Liver (tissue), 9 donors: ENCODE measurements around the gene COX8A. TPM values are rescaled to one million over a fixed set of nuclear protein-coding genes. Genes with fewer than 3 reads are reported as not detected.

ENCODE experiments used
- DNase-seq: peaks from one replicate; pipeline ENCODE4 v3.0.0-alpha.2; 2017; ENCODE audit warnings: low spot score
- H3K27ac ChIP-seq, 2 donors: one replicate each; pipeline ENCODE4 v1.7.0; 2013; ENCODE audit warnings: inconsistent platforms in 2 of 2, low read length in 2 of 2, control low read depth in 1 of 2, low read depth in 1 of 2, mild to moderate bottlenecking in 1 of 2
- H3K27me3 ChIP-seq, 4 donors: one replicate each; pipeline versions ENCODE4 v1.6.1 to v1.7.0; 2013; ENCODE audit warnings: low read length in 3 of 4, inconsistent platforms in 1 of 4, mild to moderate bottlenecking in 1 of 4, moderate library complexity in 1 of 4; ENCODE audit not compliant: control insufficient read depth in 4 of 4, insufficient read depth in 4 of 4
- H3K36me3 ChIP-seq, 4 donors: one replicate each; pipeline versions ENCODE4 v1.6.1 to v1.7.0; 2013; ENCODE audit warnings: low read length in 3 of 4, mild to moderate bottlenecking in 3 of 4, low read depth in 1 of 4, moderate library complexity in 1 of 4; ENCODE audit not compliant: control insufficient read depth in 4 of 4, insufficient read depth in 3 of 4
- H3K4me1 ChIP-seq, 4 donors: one replicate each; pipeline versions ENCODE4 v1.6.1 to v1.7.0; 2013; ENCODE audit warnings: low read length in 3 of 4, mild to moderate bottlenecking in 3 of 4, moderate library complexity in 1 of 4; ENCODE audit not compliant: control insufficient read depth in 4 of 4, insufficient read depth in 4 of 4
- H3K4me3 ChIP-seq, 3 donors: one replicate each; pipeline versions ENCODE4 v1.6.1 to v1.7.0; 2013; ENCODE audit warnings: low read length in 3 of 3, control low read depth in 1 of 3, low read depth in 1 of 3, mild to moderate bottlenecking in 1 of 3
- H3K9ac ChIP-seq, 2 donors: one replicate each; pipeline ENCODE4 v1.7.0; 2013; ENCODE audit warnings: low read length in 2 of 2, mild to moderate bottlenecking in 2 of 2, moderate library complexity in 2 of 2, control low read depth in 1 of 2, low read depth in 1 of 2
- H3K9me3 ChIP-seq, 4 donors: one replicate each; pipeline versions ENCODE4 v1.6.1 to v1.7.0; 2013; ENCODE audit warnings: low read length in 3 of 4; ENCODE audit not compliant: control insufficient read depth in 4 of 4
- EGR1 ChIP-seq, 2 donors: IDR thresholded peaks; 2 replicates each; pipeline ENCODE4 v1.6.1; 2016 to 2018; ENCODE audit warnings: antibody characterized with exemption in 2 of 2, low read depth in 2 of 2
- FOXA1 ChIP-seq: IDR thresholded peaks from 2 replicates; pipeline ENCODE4 v1.6.1; 2016; ENCODE audit warnings: antibody characterized with exemption
- FOXA2 ChIP-seq: IDR thresholded peaks from 2 replicates; pipeline ENCODE4 v1.6.1; 2016; ENCODE audit warnings: antibody characterized with exemption
- GABPA ChIP-seq, 2 donors: IDR thresholded peaks in 1 of 2; conservative IDR thresholded peaks in 1 of 2; 2 replicates each; pipeline ENCODE4 v1.6.1; 2016; ENCODE audit warnings: antibody characterized with exemption in 2 of 2, mild to moderate bottlenecking in 1 of 2, moderate library complexity in 1 of 2
- HNF4A ChIP-seq, 2 donors: conservative IDR thresholded peaks; 2 replicates each; pipeline ENCODE4 v1.6.1; 2016; ENCODE audit warnings: antibody characterized with exemption in 2 of 2, mild to moderate bottlenecking in 2 of 2
- HNF4G ChIP-seq: IDR thresholded peaks from 2 replicates; pipeline ENCODE4 v1.6.1; 2016; ENCODE audit warnings: antibody characterized with exemption
- JUND ChIP-seq, 2 donors: IDR thresholded peaks; 2 replicates each; pipeline ENCODE4 v1.6.1; 2016; ENCODE audit warnings: antibody characterized with exemption in 2 of 2
- NR2F2 ChIP-seq: IDR thresholded peaks from 2 replicates; pipeline ENCODE4 v1.6.1; 2016; ENCODE audit warnings: antibody characterized with exemption
- RAD21 ChIP-seq, 2 donors: IDR thresholded peaks; 2 replicates each; pipeline ENCODE4 v1.6.1; 2016; ENCODE audit warnings: antibody characterized with exemption in 2 of 2, mild to moderate bottlenecking in 2 of 2
- RXRA ChIP-seq, 2 donors: IDR thresholded peaks; 2 replicates each; pipeline ENCODE4 v1.6.1; 2017 to 2018; ENCODE audit warnings: antibody characterized with exemption in 2 of 2, mild to moderate bottlenecking in 1 of 2
- SP1 ChIP-seq: IDR thresholded peaks from 2 replicates; pipeline ENCODE4 v1.6.1; 2018; ENCODE audit warnings: antibody characterized with exemption, mild to moderate bottlenecking
- TAF1 ChIP-seq: conservative IDR thresholded peaks from 2 replicates; pipeline ENCODE4 v1.6.1; 2016; ENCODE audit warnings: antibody characterized with exemption, mild to moderate bottlenecking
- YY1 ChIP-seq: IDR thresholded peaks from 2 replicates; pipeline ENCODE4 v1.6.1; 2016; ENCODE audit warnings: antibody characterized with exemption, mild to moderate bottlenecking
- WGBS: extraction: QIAGEN DNeasy Blood & Tissue Kit; methylation state at CpG from one replicate; pipeline ENCODE4 v1.1.7; 2013; 5-methylcytosine and 5-hydroxymethylcytosine counted together
- polyA plus RNA-seq, 2 donors: library from polyadenylated mRNA; stranded (reverse) in 1 of 2; unstranded in 1 of 2; fragments of 200-250 nt in 1 of 2; fragments of >200 nt in 1 of 2; fragmentation: Nextera tagmentation in 1 of 2; extraction: Ambion mirVana in 1 of 2; gene quantifications; one replicate each; pipeline versions ENCODE4 v1.2.1 to v1.2.3, GENCODE V29; 2013 to 2015
- total RNA-seq, 2 donors: library from RNA; depleted of rRNA; stranded (reverse); fragments of >200 nt; gene quantifications; one replicate each; pipeline ENCODE4 v1.2.3, GENCODE V29; 2014
- TF ChIP-seq, protein P1 (sequence below): IDR thresholded peaks from 2 replicates; pipeline ENCODE4 v1.6.1; 2016; ENCODE audit warnings: antibody characterized with exemption
- TF ChIP-seq, protein P2 (sequence below): IDR thresholded peaks from 2 replicates; pipeline ENCODE4 v1.6.1; 2016; ENCODE audit warnings: antibody characterized with exemption, mild to moderate bottlenecking
- TF ChIP-seq, protein P3 (sequence below): fragments of 150-350 bp; IDR thresholded peaks from 2 replicates; pipeline ENCODE4 v1.5.1; 2017; ENCODE audit warnings: improper control_type of control experiment, low read depth, low read length; ENCODE audit not compliant: missing input control
- TF ChIP-seq, protein P4 (sequence below): IDR thresholded peaks from 2 replicates; pipeline ENCODE4 v1.6.1; 2016; ENCODE audit warnings: antibody characterized with exemption
- TF ChIP-seq, protein P5 (sequence below): IDR thresholded peaks from 2 replicates; pipeline ENCODE4 v1.6.1; 2016; ENCODE audit warnings: antibody characterized with exemption
- donor health status: healthy.
- donor health status: healthy.
- donor health status: healthy.
- donor health status: healthy.
- donor health status: healthy.

Gene COX8A
- total and polyA plus RNA-seq, 4 donors, result 250 to 586 (median 363) TPM

DNA sequence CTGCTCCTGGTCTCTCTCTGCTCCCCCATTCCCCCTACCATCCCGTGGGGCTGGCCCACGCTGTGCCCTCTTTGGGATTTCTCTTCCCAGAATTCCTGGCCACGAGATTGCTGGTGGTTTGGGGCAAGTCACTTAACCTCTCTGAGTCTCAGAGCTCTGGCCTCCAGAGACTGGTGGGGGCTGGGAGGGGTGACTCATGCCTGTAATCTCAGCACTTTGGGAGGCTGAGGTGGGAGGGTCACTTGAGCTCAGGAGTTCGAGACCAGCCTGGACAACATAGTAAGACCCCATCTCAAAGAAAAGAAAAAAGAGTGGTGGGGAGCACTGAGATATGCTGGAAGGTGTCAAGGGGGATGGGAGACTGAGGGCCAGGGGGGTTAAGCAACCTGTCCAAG is 30.2 kb downstream of the COX8A start:
- no peak for DNase-seq
- Histone ChIP-seq H3K9ac (no peak overlapping the region), H3K27me3 (no peaks in the 10 kb centered on the region), H3K4me3 (no peak overlapping the region), H3K36me3 (no peaks in the 10 kb centered on the region), H3K27ac (no peak overlapping the region), H3K4me1 (peaks cover 6 to 43% (median 14%) of the 10 kb centered on the region in 4 donors), H3K9me3 (no peaks in the 10 kb centered on the region)
- WGBS, result 80% methylated on average over 4 of the region's 4 CpGs
- no peak for TF ChIP-seq HNF4G
- TF ChIP-seq FOXA2, result no peak
- no peak for TF ChIP-seq HNF4A (conservative IDR thresholded peaks at IDR 0.05)
- no peak for TF ChIP-seq RAD21 (IDR thresholded peaks at IDR 0.05)

DNA sequence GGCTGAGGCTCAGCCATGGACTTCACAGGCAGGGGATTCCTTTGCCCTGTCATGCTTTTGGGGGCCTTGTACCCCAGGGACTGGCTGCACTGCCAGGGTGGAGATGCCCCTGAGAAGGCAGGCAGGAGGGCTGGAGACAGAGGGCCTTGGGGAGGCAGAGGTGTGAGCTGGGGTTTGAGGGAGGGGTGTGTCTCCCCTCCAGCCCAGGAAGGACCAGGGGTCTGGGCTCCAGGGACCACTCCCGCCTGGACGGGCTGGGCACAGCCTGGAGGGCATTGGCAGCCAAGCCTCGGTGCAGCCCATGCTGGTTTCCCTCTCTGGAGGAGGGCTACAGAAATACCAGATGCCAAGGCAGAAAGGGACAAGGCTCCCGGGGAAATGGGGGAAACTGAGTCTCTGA is 31.3 kb downstream of the COX8A start:
- no peak for TF ChIP-seq FOXA2
- Histone ChIP-seq H3K4me1 (peaks cover 3 to 33% (median 12%) of the 10 kb centered on the region in 4 donors), H3K4me3 (no peak overlapping the region), H3K9ac (no peak overlapping the region), H3K27ac (no peak overlapping the region), H3K9me3 (no peaks in the 10 kb centered on the region), H3K27me3 (no peaks in the 10 kb centered on the region), H3K36me3 (no peaks in the 10 kb centered on the region)
- no peak for DNase-seq
- 97% methylated on average over 4 of the region's 4 CpGs for WGBS

DNA sequence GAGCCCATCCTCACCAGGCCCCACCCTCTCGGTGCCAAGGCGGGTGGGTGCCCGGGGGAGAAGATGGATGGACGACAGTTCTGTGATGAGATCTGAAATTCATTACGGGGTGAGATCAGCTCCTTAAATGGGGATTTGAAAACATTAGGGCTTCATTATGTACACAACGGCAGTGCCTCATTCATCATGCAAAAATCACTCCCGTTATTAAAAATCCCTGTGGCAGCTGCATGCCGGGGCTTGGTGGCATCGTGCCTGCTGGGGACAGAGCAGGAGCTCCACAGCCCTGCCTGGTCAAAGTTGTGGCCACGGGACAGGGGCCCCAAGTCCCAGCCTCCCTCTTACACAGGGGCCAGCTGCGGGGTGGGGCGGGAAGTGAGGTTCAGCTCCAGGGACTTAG is 32.0 kb downstream of the COX8A start:
- no peak for TF ChIP-seq RAD21 (IDR thresholded peaks at IDR 0.05)
- TF ChIP-seq, protein P1, sequence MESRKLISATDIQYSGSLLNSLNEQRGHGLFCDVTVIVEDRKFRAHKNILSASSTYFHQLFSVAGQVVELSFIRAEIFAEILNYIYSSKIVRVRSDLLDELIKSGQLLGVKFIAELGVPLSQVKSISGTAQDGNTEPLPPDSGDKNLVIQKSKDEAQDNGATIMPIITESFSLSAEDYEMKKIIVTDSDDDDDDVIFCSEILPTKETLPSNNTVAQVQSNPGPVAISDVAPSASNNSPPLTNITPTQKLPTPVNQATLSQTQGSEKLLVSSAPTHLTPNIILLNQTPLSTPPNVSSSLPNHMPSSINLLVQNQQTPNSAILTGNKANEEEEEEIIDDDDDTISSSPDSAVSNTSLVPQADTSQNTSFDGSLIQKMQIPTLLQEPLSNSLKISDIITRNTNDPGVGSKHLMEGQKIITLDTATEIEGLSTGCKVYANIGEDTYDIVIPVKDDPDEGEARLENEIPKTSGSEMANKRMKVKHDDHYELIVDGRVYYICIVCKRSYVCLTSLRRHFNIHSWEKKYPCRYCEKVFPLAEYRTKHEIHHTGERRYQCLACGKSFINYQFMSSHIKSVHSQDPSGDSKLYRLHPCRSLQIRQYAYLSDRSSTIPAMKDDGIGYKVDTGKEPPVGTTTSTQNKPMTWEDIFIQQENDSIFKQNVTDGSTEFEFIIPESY, result no peak
- TF ChIP-seq HNF4A (conservative IDR thresholded peaks at IDR 0.05), result no peak
- TF ChIP-seq HNF4G, result no peak
- TF ChIP-seq, protein P2, sequence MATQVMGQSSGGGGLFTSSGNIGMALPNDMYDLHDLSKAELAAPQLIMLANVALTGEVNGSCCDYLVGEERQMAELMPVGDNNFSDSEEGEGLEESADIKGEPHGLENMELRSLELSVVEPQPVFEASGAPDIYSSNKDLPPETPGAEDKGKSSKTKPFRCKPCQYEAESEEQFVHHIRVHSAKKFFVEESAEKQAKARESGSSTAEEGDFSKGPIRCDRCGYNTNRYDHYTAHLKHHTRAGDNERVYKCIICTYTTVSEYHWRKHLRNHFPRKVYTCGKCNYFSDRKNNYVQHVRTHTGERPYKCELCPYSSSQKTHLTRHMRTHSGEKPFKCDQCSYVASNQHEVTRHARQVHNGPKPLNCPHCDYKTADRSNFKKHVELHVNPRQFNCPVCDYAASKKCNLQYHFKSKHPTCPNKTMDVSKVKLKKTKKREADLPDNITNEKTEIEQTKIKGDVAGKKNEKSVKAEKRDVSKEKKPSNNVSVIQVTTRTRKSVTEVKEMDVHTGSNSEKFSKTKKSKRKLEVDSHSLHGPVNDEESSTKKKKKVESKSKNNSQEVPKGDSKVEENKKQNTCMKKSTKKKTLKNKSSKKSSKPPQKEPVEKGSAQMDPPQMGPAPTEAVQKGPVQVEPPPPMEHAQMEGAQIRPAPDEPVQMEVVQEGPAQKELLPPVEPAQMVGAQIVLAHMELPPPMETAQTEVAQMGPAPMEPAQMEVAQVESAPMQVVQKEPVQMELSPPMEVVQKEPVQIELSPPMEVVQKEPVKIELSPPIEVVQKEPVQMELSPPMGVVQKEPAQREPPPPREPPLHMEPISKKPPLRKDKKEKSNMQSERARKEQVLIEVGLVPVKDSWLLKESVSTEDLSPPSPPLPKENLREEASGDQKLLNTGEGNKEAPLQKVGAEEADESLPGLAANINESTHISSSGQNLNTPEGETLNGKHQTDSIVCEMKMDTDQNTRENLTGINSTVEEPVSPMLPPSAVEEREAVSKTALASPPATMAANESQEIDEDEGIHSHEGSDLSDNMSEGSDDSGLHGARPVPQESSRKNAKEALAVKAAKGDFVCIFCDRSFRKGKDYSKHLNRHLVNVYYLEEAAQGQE, result no peak
- TF ChIP-seq FOXA1, result no peak
- TF ChIP-seq, protein P3, sequence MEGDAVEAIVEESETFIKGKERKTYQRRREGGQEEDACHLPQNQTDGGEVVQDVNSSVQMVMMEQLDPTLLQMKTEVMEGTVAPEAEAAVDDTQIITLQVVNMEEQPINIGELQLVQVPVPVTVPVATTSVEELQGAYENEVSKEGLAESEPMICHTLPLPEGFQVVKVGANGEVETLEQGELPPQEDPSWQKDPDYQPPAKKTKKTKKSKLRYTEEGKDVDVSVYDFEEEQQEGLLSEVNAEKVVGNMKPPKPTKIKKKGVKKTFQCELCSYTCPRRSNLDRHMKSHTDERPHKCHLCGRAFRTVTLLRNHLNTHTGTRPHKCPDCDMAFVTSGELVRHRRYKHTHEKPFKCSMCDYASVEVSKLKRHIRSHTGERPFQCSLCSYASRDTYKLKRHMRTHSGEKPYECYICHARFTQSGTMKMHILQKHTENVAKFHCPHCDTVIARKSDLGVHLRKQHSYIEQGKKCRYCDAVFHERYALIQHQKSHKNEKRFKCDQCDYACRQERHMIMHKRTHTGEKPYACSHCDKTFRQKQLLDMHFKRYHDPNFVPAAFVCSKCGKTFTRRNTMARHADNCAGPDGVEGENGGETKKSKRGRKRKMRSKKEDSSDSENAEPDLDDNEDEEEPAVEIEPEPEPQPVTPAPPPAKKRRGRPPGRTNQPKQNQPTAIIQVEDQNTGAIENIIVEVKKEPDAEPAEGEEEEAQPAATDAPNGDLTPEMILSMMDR, result no peak
- no peak for TF ChIP-seq NR2F2
- TF ChIP-seq, protein P4, sequence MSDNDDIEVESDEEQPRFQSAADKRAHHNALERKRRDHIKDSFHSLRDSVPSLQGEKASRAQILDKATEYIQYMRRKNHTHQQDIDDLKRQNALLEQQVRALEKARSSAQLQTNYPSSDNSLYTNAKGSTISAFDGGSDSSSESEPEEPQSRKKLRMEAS, result no peak
- no peak for TF ChIP-seq TAF1
- TF ChIP-seq RXRA (IDR thresholded peaks at IDR 0.05), result no peak
- TF ChIP-seq FOXA2, result no peak
- no peak for TF ChIP-seq JUND (IDR thresholded peaks at IDR 0.05)
- TF ChIP-seq, protein P5, sequence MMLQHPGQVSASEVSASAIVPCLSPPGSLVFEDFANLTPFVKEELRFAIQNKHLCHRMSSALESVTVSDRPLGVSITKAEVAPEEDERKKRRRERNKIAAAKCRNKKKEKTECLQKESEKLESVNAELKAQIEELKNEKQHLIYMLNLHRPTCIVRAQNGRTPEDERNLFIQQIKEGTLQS, result no peak
- no peak for TF ChIP-seq YY1
- no peak for TF ChIP-seq SP1
- no peak for TF ChIP-seq GABPA (IDR thresholded peaks at IDR 0.05 in 1 of 2, conservative IDR thresholded peaks at IDR 0.05 in 1 of 2)
- no peak for TF ChIP-seq EGR1 (IDR thresholded peaks at IDR 0.05; ENCODE audit: low read depth in 2 of 2)
- WGBS, result 90% methylated on average over 12 of the region's 12 CpGs
- Histone ChIP-seq H3K36me3 (no peaks in the 10 kb centered on the region), H3K9ac (no peak overlapping the region), H3K27ac (no peak overlapping the region), H3K4me3 (no peak overlapping the region), H3K9me3 (no peaks in the 10 kb centered on the region), H3K27me3 (no peaks in the 10 kb centered on the region), H3K4me1 (peaks cover 3 to 29% (median 10%) of the 10 kb centered on the region in 4 donors)
- DNase-seq, result no peak
